IPS DF 4.7 (cell line): ENCODE measurements around the gene HMGN2.

Experiments used
- DNase-seq: peaks from one replicate; pipeline ENCODE4 v3.0.0-alpha.2; 2013; ENCODE audit warnings: low spot score; ENCODE audit errors: extremely low read depth

The HMGN2 gene

DNA sequence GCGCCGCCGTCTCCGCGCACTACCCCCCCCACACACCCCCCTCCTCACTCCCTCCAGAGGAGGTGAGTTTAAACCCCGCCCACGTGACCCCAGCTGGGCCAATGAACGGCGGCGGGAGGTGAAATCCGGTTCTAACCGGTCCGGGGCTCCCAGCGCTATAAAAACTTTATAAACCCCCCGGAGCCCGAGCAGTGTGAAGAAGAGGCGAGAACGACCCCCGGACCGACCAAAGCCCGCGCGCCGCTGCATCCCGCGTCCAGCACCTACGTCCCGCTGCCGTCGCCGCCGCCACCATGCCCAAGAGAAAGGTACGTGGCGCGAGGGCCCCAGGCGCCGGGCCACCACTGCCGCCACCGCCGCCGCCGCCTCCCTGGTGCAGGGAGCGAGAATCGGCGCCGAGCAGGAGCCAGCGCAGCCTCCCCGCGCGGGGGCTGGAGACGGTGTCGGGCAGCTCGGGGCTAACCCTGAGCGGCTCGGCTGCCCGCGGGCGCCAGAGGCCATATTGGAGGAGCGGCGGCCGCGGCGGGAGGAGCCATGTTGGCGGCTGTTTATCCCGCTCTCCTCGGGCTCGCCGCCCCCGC is at the start of gene HMGN2:
Gene HMGN2 (plus strand): TSS at position 121 of the 581 bp plus-strand sequence. CDS start 173 bp downstream, at position 294.
- DNase-seq, result no peak

DNA sequence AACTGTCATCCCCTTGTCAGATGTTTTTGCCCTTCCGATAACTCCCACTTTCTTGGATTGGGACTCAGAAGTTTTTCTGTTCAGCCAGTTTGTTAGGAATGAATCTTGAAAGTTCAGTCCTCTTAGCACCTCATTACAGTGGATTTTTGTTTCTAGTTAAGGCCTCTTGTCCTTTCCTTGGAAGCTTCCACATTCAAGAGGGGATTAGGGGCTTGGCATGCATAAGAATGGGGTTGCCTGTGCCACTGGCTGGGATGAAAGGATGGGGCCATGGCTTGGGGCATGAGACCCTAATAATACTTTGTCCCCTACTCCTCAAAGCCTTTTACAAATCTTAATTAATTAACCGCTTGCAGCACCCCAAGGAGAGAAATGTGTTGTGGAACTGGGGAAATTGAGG is 42.5 kb upstream of the HMGN2 start:
- no peak for DNase-seq

DNA sequence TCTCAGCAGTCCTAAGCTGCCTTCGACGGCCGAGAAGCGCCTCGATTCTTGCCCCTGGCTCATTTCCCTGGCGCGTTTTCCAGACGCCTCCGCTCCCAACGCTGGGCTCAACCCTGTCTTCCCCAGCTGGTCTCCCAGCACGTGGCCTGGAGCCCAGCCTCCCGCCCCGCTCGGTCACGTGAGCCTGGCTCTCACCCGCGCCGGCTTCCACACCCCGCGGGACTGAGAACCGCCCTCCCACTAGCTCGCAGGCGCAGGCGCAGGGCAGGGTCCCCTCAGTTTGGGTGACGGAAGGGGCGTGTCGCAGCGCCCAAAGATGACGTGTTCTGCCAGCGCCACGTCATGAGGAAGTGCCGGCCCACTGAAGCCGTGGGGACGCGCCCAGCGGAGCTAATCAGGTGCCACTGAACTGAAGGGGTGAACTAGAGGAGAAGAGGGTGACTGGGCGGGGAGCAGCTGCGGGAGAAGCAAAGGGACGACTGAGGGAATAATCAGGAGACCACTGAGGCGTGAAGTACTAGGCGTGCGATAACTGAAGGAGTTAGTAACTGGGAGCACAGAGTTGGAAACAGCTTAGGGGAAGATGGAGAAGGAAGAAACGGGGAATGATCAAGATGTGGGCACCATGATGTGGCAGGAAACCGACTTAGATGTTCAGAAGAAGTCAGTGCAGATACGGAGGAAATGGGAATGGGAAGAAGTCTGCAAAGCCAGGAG is 40.1 kb upstream of the HMGN2 start, which contains the start of gene DHDDS:
Gene DHDDS (plus strand): TSS at position 343 of the 717 bp plus-strand sequence. CDS start 625 bp downstream, outside the sequence.
- DNase-seq, result no peak

DNA sequence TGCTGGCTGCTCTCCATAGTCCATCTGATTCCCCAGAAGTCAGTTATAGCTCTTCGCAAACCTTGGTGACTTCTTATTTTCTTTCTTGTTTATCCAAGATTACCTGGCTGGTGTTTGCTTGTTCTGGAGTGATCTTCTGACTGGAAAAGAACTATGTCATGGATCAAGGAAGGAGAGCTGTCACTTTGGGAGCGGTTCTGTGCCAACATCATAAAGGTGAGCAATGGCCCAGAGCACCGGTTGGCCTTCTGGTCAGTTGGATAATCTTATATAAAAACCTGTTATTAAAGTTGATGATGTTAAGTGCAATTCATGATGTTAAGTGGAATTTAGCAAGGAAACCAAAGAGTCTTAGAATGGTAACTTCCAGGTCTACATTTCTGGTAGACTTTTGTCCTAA is 39.4 kb upstream of the HMGN2 start:
- DNase-seq, result no peak

DNA sequence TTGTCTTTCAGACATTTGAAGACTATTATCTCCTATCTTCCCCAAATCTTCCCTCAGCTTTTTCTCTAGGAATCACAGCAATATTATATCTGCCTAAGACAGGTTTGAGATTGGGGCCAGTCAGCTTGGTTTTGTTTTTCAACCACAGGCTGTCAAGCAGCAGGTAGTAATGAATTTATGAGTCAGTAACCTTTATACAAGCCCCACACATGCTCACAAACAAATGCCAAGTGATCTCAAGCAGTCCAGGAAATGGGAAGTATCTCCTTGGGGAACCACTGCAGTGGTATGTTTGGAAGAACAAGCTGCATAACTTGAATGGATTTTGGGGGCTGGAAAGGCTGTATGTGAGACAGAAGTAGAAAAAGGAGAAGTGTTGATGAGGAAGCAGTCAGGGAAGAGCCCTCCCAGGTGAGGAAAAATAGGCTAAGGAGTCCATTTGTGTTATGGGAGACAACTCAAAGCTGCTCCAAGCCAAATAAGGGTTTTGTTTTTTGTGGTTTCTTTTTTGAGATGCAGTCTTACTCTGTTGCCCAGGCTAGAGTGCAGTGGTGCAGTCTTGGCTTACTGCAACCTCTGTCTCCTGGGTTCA is 38.0 kb upstream of the HMGN2 start:
- DNase-seq, result no peak

DNA sequence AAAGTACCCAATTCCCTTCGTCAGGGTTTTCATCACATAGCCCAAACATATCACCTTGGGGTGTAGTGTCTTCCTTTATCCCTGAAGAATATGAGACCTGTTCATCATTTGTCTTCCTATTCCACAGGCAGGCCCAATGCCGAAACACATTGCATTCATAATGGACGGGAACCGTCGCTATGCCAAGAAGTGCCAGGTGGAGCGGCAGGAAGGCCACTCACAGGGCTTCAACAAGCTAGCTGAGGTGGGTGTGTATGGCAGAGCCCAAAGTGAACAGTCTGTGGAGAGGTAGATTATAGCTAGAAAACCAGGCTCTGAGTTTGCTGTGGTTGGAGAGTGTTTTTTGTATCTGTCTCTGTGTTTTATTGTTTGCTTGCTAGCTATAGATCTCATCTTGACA is 34.2 kb upstream of the HMGN2 start:
- no peak for DNase-seq

DNA sequence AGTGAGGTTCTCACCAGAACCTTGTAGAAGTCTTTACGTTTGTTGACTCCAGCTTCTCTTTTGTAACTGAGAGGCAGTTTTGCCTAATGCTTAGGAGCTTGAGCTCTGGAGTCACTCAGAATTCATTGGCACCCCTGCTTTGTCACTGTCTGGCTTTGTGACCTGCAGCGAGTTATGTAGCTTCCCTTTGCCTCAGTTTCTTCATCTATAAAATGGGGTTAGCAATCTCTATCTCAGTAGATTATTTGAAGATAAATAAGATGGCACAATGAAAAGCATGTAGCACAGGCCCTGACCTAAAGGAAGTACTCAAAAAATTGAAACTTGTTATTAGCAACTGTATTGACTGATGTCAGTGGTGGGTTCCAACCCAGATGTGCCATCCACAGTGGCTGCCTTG is 32.0 kb upstream of the HMGN2 start:
- no peak for DNase-seq

DNA sequence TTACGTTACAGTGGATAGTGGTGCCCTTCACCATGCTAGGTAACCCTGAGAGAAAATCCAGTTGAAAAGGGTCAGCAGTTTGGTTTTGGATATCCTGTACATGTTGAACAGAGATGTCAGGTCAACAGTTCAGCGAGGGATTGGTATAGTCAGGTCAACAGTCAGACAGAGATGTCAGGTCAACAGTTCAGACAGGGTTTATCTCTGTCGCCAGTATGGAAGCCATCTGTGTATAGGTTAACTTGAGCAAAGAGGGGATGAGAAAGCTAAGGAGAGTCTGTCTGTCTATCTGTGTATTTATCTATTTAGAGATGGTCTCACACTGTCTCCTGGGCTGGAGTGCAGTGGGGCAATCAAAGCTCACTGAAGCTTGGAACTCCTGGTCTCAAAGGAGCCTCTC is 22.4 kb upstream of the HMGN2 start:
- no peak for DNase-seq

DNA sequence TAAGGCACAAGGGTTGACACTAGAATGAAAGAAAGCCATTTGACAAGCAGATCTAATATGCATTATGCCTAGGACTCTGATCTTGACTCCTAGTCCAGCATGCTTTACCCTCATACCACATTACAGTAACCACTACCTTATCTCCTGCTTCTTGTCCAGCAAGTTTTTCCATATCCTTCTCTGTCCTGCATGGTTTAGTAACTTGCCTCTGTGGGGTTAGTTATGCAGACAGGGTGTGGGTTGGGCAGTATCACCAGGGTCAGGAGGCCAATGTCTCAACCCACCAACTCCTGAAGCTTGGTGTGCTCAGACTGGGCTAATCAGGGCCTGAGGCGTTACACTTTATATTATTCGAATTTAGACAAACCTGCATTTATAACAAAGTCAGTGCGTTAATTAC is 21.3 kb upstream of the HMGN2 start:
- no peak for DNase-seq

DNA sequence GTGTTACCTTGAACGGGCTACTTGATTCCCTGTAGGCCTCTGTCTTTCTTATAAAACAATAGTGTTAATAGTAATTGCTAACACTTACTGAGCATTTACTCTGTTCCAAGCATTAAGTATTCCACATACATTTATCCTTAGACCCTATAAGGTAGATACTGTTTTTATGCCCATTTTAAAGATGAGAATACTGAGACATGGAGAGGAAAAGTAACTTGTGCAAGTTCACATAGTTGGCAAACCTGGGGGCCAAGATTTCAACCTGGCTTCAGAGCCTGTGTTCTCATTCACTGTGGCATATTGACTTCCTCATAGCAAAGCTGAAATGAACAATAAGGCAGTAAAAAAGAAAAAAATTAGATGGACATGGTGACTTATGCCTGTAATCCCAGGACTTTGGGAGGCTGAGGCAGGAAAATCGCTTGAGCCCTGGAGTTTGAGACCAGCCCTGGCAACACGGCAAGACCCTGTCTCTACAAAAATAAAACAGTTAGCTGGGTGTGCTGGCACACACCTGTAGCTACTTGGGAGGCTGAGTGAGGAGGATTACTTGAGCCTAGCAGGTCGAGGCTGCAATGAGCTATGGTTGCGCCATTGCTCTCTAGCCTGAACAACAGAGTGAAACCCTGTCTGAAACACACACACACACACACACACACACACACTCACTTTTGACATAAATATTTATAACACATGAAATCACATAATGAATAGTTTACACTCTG is 19.6 kb upstream of the HMGN2 start:
- DNase-seq, result no peak

DNA sequence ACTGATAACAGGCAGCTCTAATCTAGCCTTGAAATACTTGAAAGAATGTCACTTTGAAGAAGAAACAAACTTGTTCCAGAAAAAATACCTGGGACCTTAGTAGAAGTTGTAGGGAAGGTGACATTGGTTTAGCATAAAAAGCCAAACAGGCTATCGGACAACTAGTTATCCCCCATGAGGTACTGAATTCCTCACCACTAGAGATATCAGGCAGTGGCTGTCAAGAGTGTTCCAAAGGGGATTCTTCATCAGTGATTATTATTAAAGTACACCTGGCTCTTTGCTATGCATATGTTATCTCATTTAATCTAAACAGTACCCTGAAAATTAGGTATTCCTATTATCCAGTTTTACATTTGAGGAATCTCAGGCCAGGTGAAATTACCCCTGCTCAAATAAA is 13.1 kb upstream of the HMGN2 start:
- DNase-seq, result no peak

DNA sequence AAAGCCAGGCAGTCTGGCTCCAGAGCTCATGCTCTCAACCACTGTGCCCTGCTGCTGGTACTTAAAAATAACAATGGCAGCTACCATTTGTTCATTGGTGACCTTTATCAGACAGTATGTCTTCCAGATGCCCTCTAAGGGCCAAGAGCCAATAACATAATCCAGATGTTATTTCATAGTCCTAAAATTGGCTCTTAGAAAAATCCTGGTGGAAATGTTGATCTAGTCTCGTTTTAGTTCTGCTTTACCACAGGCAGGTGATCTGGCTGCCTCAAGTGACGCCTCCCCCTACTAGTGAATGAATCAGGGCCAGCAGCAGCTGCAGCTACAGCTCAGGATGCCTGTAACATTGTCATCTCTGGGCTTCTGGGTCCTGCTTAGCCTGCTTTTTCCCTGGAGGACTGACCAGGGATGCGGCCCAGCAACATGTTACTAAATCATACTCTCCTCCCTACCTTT is 12.6 kb upstream of the HMGN2 start:
- DNase-seq, result no peak

DNA sequence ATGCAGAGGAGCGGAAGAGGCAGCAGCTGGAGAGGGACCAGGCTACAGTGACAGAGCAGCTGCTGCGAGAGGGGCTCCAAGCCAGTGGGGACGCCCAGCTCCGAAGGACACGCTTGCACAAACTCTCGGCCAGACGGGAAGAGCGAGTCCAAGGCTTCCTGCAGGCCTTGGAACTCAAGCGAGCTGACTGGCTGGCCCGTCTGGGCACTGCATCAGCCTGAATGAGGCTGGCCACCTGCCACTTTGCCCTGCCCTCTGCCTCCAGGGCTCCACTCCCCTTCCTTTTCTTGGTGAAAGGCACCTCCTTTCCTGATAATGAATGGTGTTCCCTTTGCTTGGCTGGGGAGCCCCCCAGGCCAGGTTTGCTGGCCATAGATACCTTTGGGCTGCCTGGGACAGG is 3.3 kb upstream of the HMGN2 start:
- DNase-seq, result no peak

DNA sequence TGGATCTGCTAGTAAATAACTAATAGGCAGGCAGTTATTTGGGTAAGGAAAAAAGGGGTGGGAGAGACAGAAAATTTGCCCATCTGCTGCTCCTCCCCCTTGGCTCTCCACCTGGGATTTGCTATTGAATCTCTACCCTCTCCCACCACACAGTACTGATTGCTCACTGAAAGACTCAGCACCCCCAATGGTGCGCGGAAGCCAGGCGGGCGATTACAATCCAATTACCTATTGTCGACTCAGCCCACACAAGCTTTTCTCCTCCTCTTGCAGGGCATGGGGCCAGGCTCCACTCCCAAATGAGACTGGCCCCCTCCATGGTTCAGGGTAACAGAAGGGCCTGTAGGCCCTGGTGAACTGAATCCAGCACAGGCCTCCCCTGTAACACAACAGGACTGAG is 2.7 kb upstream of the HMGN2 start:
- no peak for DNase-seq

DNA sequence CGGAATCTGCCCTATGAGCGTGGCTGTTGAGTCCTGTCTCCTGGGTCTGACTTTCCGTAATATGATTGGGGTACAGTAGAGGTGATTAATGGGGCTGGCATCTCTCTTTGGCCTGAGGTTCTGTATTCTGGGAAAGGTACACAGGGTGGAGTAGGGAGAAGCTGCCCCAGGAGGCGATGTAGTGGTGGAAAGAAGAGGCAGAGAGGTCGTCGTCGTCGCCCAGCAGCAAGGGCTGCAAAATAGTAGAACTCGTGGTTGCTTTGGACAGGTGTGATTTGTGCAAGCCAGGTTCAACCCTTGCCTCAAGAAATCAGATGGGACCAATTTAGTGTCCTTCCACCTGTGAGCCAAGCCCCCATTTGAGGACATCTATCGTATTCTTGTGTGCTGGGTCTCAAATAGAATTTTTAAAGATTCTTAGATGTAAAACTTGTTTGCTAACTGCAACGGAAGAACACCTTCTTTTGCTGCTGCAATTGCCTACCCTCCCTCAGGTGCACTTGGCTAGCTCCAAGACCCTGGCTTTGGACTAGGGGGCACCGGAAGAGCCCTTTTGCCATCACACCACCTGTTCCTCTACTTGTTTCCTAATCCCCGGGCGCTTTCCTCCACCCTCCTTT is 1.3 kb upstream of the HMGN2 start:
- no peak for DNase-seq

DNA sequence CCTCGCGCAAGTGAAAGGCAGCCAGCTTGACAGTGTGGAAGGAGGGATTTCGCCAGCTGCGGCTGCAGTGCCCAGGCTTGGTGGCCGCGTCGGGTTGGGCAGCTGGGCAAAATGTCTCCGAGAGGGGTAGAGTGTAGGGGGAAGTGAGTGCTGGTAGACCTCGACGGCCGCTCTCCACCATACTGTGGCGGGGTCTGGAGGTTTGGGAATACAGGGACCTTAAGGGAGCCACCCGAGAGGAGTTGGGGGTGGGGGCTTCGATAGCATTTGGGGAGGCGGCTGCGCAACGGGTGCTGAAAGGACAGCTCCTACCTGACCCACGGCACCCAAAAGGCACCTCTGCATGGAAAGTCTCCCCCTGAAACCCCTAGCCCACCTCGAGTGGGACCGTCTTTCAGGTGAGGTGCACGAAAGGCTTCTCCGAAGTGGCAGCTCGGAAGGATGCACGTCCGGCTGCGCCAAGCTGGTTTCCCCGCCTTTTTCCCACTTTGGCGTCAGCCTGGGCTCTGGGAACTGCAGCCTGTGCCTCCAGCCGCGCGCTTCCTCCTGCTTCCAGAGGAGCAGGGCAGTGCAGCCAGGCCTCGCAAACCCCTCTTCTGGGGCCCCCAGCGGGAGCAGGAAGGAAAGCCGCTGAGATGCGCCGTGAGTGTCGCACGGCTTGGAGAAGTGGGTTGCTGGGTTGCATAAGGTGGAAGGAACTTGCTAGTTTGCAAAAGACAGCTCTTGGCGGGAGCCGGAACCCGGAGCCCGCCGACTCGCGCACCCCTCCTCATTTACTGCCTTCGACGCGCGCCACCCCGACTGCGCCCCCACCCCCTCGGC is 531 bp upstream of the HMGN2 start:
- no peak for DNase-seq

DNA sequence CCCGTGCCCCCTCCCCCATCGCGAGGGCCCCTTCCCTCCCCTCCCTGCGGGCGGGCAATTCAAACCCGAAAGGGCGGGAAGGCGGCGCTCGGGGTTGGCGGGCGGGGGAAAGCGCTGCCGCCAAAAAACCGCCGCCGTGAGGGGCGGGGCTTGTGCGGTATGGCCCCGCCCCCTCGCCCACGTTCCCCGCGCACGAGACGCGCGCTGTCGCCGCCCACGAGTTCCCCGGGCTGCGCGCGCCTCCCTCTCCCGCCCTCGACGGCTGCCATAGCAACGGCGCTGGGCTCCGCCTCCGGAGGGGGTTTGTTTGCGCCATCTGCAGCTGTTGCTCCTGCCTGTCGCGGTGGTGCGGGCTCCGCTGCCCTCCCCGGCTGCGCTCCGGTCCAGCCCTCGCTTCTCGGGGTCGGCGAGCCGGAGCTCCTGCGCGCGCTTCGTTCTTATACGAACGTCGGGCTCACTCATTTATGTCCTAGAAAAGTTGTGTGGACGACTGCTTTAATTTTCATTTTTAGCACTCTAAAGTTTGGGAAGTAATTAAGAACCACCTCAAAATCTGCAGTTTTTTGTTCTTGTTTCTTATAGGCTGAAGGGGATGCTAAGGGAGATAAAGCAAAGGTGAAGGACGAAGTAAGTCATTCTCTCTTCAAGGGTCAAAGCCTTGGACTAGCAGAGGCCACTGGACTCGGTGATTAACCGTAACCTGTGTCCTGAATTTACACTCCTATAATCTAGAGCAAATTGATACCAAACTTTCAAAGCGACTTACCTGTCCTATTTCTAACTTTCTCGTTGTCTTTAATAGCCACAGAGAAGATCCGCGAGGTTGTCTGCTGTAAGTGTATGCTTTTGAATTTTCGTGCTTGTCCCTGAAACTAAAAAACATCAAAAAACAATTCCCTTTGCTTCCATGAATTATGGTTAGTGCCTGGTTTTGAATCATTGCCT is 933 bp downstream of the HMGN2 start:
- no peak for DNase-seq

DNA sequence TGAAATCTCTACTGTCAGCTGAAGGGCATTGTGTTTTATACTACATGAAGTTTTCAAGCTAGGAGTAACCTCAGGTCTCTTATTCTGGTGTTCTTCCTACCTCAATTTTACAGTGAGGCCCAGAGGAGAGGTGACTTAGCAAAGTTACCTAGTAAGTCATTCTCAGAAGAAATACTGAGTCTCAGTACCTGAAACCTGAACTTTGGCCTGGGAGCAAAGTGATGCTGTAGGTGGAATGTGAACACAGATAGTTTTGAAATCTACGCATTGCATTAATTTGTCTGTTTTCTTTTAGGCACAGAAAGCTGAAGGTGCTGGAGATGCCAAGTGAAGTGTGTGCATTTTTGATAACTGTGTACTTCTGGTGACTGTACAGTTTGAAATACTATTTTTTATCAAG is 2.6 kb downstream of the HMGN2 start:
- no peak for DNase-seq

DNA sequence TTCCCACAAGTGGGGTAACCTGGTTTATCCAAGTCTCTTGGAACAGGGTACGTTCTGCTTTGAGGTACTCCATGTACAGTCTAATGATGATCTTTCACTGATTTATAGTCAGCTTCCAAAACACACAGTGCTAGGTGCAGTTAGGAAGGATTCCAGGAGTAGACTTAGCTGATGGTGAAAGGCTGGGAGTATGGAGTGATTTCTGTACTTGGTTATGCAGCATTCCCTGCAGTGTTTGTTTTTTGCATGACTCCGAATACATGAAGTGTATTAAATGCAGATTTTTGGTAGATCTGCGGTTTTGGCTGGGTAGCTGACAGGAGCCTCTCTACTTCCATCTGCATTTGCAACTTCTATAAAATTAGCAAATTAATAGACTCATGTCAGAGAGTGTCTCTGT is 3.7 kb downstream of the HMGN2 start:
- DNase-seq, result no peak

DNA sequence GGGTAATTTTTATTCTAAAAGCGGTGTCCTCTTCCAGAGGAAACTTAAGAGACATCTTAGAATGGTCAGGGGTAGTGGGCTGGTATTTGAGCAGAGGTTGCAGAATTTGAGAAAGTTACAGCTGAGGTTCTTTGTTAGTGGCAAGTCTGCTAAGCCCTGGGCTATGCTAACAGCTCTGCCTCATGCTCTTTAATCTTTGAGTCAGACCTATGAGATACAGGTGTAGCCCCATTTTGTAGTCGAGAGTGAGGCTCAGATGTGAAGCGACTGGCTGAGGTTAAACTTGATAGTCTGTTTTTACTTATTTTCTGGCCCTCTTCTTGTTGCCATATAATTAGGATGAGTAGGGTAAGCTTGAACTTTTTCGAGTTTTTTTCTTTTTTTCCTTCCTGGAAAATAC is 4.7 kb downstream of the HMGN2 start:
- DNase-seq, result no peak
